Neutrophil (primary cell): ENCODE measurements around the gene TXNDC9.
"Not testable (repeated sequence)": the region's sequence is repeated elsewhere in the genome, so short reads cannot be mapped to it uniquely, and the experiment has no call there.

ENCODE experiments used
- H3K27ac ChIP-seq: fragments of 200-600 bp; sonication (generic); 2 replicates; pipeline ENCODE4 v1.5.1; 2016; ENCODE audit warnings: mild to moderate bottlenecking, moderate library complexity
- H3K27me3 ChIP-seq: fragments of 200-600 bp; sonication (generic); 2 replicates; pipeline ENCODE4 v1.6.0; 2016; ENCODE audit warnings: mild to moderate bottlenecking
- H3K36me3 ChIP-seq: fragments of 200-600 bp; sonication (generic); 2 replicates; pipeline ENCODE4 v1.5.1; 2017
- H3K4me1 ChIP-seq, 2 experiments: fragments of 200-600 bp in 1 of 2; sonication (generic) in 1 of 2; 1 replicate in 1 of 2; 2 replicates in 1 of 2; pipeline versions ENCODE4 v1.5.1 to v1.6.1; 2013 to 2016; ENCODE audit warnings: low read depth in 1 of 2, low read length in 1 of 2, mild to moderate bottlenecking in 1 of 2, moderate library complexity in 1 of 2; ENCODE audit not compliant: control insufficient read depth in 1 of 2, insufficient read depth in 1 of 2
- H3K4me3 ChIP-seq, 2 experiments: fragments of 200-600 bp in 1 of 2; sonication (generic) in 1 of 2; 1 replicate in 1 of 2; 2 replicates in 1 of 2; pipeline ENCODE4 v1.5.1; 2013 to 2016; ENCODE audit warnings: low read depth in 1 of 2, low read length in 1 of 2, mild to moderate bottlenecking in 1 of 2, moderate library complexity in 1 of 2
- H3K9me3 ChIP-seq: fragments of 200-600 bp; sonication (generic); 2 replicates; pipeline ENCODE4 v1.5.1; 2016
- CTCF ChIP-seq: fragments of 200-600 bp; sonication (generic); IDR thresholded peaks from 2 replicates; pipeline ENCODE4 v1.5.1; 2016; ENCODE audit warnings: antibody characterized with exemption

Gene TXNDC9

GRCh38 chr2:99374747-99375146 is 38.6 kb upstream of the TXNDC9 start:
- H3K4me1 ChIP-seq, result no peaks in the 10 kb centered on the region
- no peaks in the 10 kb centered on the region for H3K9me3 ChIP-seq
- H3K27ac ChIP-seq, result no peak overlapping the region
- peaks cover 57% of the 10 kb centered on the region for H3K36me3 ChIP-seq
- no peak overlapping the region for H3K4me3 ChIP-seq
- no peak for TF ChIP-seq CTCF
- H3K27me3 ChIP-seq, result no peaks in the 10 kb centered on the region

- TF ChIP-seq CTCF, result no peak
- peaks cover 58% of the 10 kb centered on the region for H3K36me3 ChIP-seq
Measured at GRCh38 chr2:99373144-99373543, 37.0 kb upstream of the TXNDC9 start.

GRCh38 chr2:99368854-99369253 is 32.7 kb upstream of the TXNDC9 start:
- H3K4me3 ChIP-seq, H3K27me3 ChIP-seq, H3K4me1 ChIP-seq, H3K27ac ChIP-seq, H3K9me3 ChIP-seq: not testable (repeated sequence)
- H3K36me3 ChIP-seq, result peaks cover 74% of the 10 kb centered on the region

More at GRCh38 chr2:99373144-99373543, 37.0 kb upstream of the TXNDC9 start:
- no peak overlapping the region for H3K27ac ChIP-seq
- no peaks in the 10 kb centered on the region for H3K4me1 ChIP-seq
- no peaks in the 10 kb centered on the region for H3K27me3 ChIP-seq
- H3K4me3 ChIP-seq, result no peak overlapping the region
- H3K9me3 ChIP-seq, result no peaks in the 10 kb centered on the region

- Histone ChIP-seq H3K4me1 (no peaks in the 10 kb centered on the region), H3K9me3 (no peaks in the 10 kb centered on the region), H3K4me3 (no peak overlapping the region), H3K36me3 (peaks cover 59% of the 10 kb centered on the region), H3K27me3 (no peaks in the 10 kb centered on the region), H3K27ac (no peak overlapping the region)
- no peak for TF ChIP-seq CTCF
Measured at GRCh38 chr2:99365661-99366060, 29.5 kb upstream of the TXNDC9 start.

- H3K9me3 ChIP-seq, result no peaks in the 10 kb centered on the region
- H3K27me3 ChIP-seq, result no peaks in the 10 kb centered on the region
- no peak for TF ChIP-seq CTCF
- H3K4me1 ChIP-seq, result no peaks in the 10 kb centered on the region
- H3K4me3 ChIP-seq, result no peak overlapping the region
- no peaks in the 10 kb centered on the region for H3K36me3 ChIP-seq
- no peak overlapping the region for H3K27ac ChIP-seq
Measured at GRCh38 chr2:99356853-99357252, 20.7 kb upstream of the TXNDC9 start.

GRCh38 chr2:99354825-99355224 is 18.7 kb upstream of the TXNDC9 start:
- H3K27me3 ChIP-seq, H3K9me3 ChIP-seq, H3K36me3 ChIP-seq, H3K27ac ChIP-seq, H3K4me1 ChIP-seq, H3K4me3 ChIP-seq: not testable (repeated sequence)

- no peak overlapping the region for H3K27ac ChIP-seq
- no peak for TF ChIP-seq CTCF
- no peaks in the 10 kb centered on the region for H3K27me3 ChIP-seq
- H3K36me3 ChIP-seq, result no peaks in the 10 kb centered on the region
- no peaks in the 10 kb centered on the region for H3K4me1 ChIP-seq
- H3K4me3 ChIP-seq, result no peak overlapping the region
- H3K9me3 ChIP-seq, result no peaks in the 10 kb centered on the region
Measured at GRCh38 chr2:99354070-99354469, 17.9 kb upstream of the TXNDC9 start.
